ENCODE results near the gene NLGN1.

Gene NLGN1

GRCh38 chr3:173639098-173639497 is 241.6 kb downstream of the NLGN1 start:
- no peak for DNase-seq (ENCODE audit: low read depth)

- no peak for DNase-seq (ENCODE audit: low read depth)
Measured at GRCh38 chr3:173641696-173642095, 244.2 kb downstream of the NLGN1 start.

- DNase-seq (ENCODE audit: low read depth) = no peak
Measured at GRCh38 chr3:173644086-173645082, 246.8 kb downstream of the NLGN1 start.

- DNase-seq (ENCODE audit: low read depth) = no peak
Measured at GRCh38 chr3:173650596-173650995, 253.1 kb downstream of the NLGN1 start.

GRCh38 chr3:173652093-173652492 is 254.5 kb downstream of the NLGN1 start:
- DNase-seq (ENCODE audit: low read depth) = no peak

- no peak for DNase-seq (ENCODE audit: low read depth)
Measured at GRCh38 chr3:173653781-173654180, 256.2 kb downstream of the NLGN1 start.

GRCh38 chr3:173659972-173660371 is 262.4 kb downstream of the NLGN1 start:
- DNase-seq (ENCODE audit: low read depth) = no peak

- no peak for DNase-seq (ENCODE audit: low read depth)
Measured at GRCh38 chr3:173660645-173661299, 263.2 kb downstream of the NLGN1 start.

- DNase-seq (ENCODE audit: low read depth) = no peak
Measured at GRCh38 chr3:173663696-173664111, 266.2 kb downstream of the NLGN1 start.

GRCh38 chr3:173676094-173676493 is 278.6 kb downstream of the NLGN1 start:
- no peak for DNase-seq (ENCODE audit: low read depth)

GRCh38 chr3:173681188-173681678 is 283.7 kb downstream of the NLGN1 start:
- DNase-seq (ENCODE audit: low read depth) = no peak

- no peak for DNase-seq (ENCODE audit: low read depth)
Measured at GRCh38 chr3:173685456-173685855, 287.9 kb downstream of the NLGN1 start.

- no peak for DNase-seq (ENCODE audit: low read depth)
Measured at GRCh38 chr3:173688216-173688842, 290.8 kb downstream of the NLGN1 start.

GRCh38 chr3:173690542-173691180 is 293.1 kb downstream of the NLGN1 start:
- no peak for DNase-seq (ENCODE audit: low read depth)

- no peak for DNase-seq (ENCODE audit: low read depth)
Measured at GRCh38 chr3:173699353-173699752, 301.8 kb downstream of the NLGN1 start.

GRCh38 chr3:173700336-173700735 is 302.8 kb downstream of the NLGN1 start:
- DNase-seq (ENCODE audit: low read depth) = no peak

GRCh38 chr3:173702561-173702960 is 305.0 kb downstream of the NLGN1 start:
- DNase-seq (ENCODE audit: low read depth) = no peak

- DNase-seq (ENCODE audit: low read depth) = no peak
Measured at GRCh38 chr3:173703771-173704170, 306.2 kb downstream of the NLGN1 start.

- no peak for DNase-seq (ENCODE audit: low read depth)
Measured at GRCh38 chr3:173706630-173707029, 309.1 kb downstream of the NLGN1 start.

GRCh38 chr3:173708191-173708590 is 310.6 kb downstream of the NLGN1 start:
- DNase-seq (ENCODE audit: low read depth) = no peak

- no peak for DNase-seq (ENCODE audit: low read depth)
Measured at GRCh38 chr3:173709026-173709425, 311.5 kb downstream of the NLGN1 start.

GRCh38 chr3:173711619-173712018 is 314.1 kb downstream of the NLGN1 start:
- no peak for DNase-seq (ENCODE audit: low read depth)
